HCT116 (cell line): ENCODE measurements around the gene IQSEC3. TPM values are rescaled to one million over a fixed set of nuclear protein-coding genes. Genes with fewer than 3 reads are reported as not detected.

ENCODE experiments used
- ATAC-seq: fragments of 200-7000 bp; cut with Tn5 transposase; 2 replicates; pipeline ENCODE4 v1.9.1; 2020; ENCODE audit warnings: mild to moderate bottlenecking, moderate library complexity
- BruUV-seq: library from RNA; stranded (reverse); fragments of 400-500 nt; replicated peaks from 2 replicates; lab custom pipeline; 2021; lab: Mats Ljungman, UMichigan
- CTCF ChIA-PET: fragments of 300-600 bp; sonication (Branson Sonifier 250); formaldehyde crosslinking; loops from one replicate; lab custom pipeline; 2021; ENCODE audit warnings: antibody characterized with exemption; lab: Charles Lee
- POLR2A ChIA-PET: fragments of 300-600, 350-600 bp; sonication (Branson Sonifier 250); formaldehyde crosslinking; loops from one replicate; lab custom pipeline; 2021; ENCODE audit warnings: antibody characterized with exemption; lab: Charles Lee
- RAD21 ChIA-PET, 2 experiments: fragments of 300-600 bp; sonication (Branson Sonifier 250); formaldehyde crosslinking; loops; one replicate each; lab custom pipeline; 2023; ENCODE audit warnings: low total read pairs in 2 of 2; ENCODE audit not compliant: uncharacterized antibody in 2 of 2, unreplicated experiment in 2 of 2, low non-redundant PET in 1 of 2; lab: Charles Lee
- DNase-seq: peaks from one replicate; pipeline ENCODE4 v3.0.0-alpha.2; 2010; ENCODE audit warnings: low read depth, low spot score
- H2AFZ ChIP-seq: fragments of 200-600 bp; shearing (Covaris generic), sonication (generic); 2 replicates; pipeline ENCODE4 v1.6.1; 2017; ENCODE audit warnings: low read depth, mixed run types, mixed read lengths, antibody characterized with exemption, low read length; ENCODE audit not compliant: poor library complexity, severe bottlenecking
- H3K27ac ChIP-seq: 2 replicates; pipeline ENCODE4 v1.5.1; 2012; ENCODE audit warnings: low read depth, low read length
- H3K27me3 ChIP-seq: fragments of 200-600 bp; sonication (generic); 2 replicates; pipeline ENCODE4 v1.6.1; 2016; ENCODE audit warnings: mixed run types, low read length, mixed read lengths; ENCODE audit not compliant: insufficient read depth
- H3K36me3 ChIP-seq, 2 experiments: fragments of 200-500 bp in 1 of 2; fragments of 200-600 bp in 1 of 2; sonication (Bioruptor generic) in 1 of 2; sonication (generic) in 1 of 2; 2 replicates each; pipeline versions ENCODE4 v1.5.1 to v1.6.1; 2014 to 2016; ENCODE audit warnings: low read length in 2 of 2, inconsistent platforms in 1 of 2, mixed read lengths in 1 of 2, mixed run types in 1 of 2; ENCODE audit not compliant: insufficient read depth in 2 of 2, control insufficient read depth in 1 of 2
- H3K4me1 ChIP-seq, 2 experiments: fragments of 200-600 bp in 1 of 2; sonication (generic) in 1 of 2; 2 replicates each; pipeline versions ENCODE4 v1.5.1 to v1.6.1; 2012 to 2017; ENCODE audit warnings: low read length in 2 of 2, inconsistent platforms in 1 of 2, mild to moderate bottlenecking in 1 of 2, mixed read lengths in 1 of 2, mixed run types in 1 of 2, moderate library complexity in 1 of 2; ENCODE audit not compliant: insufficient read depth in 2 of 2, control insufficient read depth in 1 of 2
- H3K4me2 ChIP-seq: fragments of 200-600 bp; sonication (generic); 2 replicates; pipeline ENCODE4 v1.6.1; 2017; ENCODE audit warnings: mixed run types, low read length, mixed read lengths
- H3K4me3 ChIP-seq, 2 experiments: fragments of 200-600 bp in 1 of 2; sonication (generic) in 1 of 2; replicated peaks in 1 of 2; 2 replicates each; pipeline ENCODE4 v1.5.1; 2011 to 2016; ENCODE audit warnings: low read length in 2 of 2, control low read depth in 1 of 2, low read depth in 1 of 2, mild to moderate bottlenecking in 1 of 2, mixed read lengths in 1 of 2, mixed run types in 1 of 2
- H3K79me2 ChIP-seq: fragments of 200-600 bp; sonication (generic); 2 replicates; pipeline ENCODE4 v1.6.1; 2017; ENCODE audit warnings: mild to moderate bottlenecking, mixed run types, low read length, moderate library complexity, mixed read lengths; ENCODE audit not compliant: insufficient read depth
- H3K9ac ChIP-seq: fragments of 200-600 bp; sonication (generic); 2 replicates; pipeline ENCODE4 v1.6.1; 2016; ENCODE audit warnings: low read length, mixed read lengths
- H3K9me2 ChIP-seq: fragments of 200-600 bp; sonication (generic), shearing (Covaris generic); 2 replicates; pipeline ENCODE4 v1.6.1; 2017; ENCODE audit warnings: mixed run types, mild to moderate bottlenecking, moderate library complexity; ENCODE audit not compliant: insufficient read depth
- H3K9me3 ChIP-seq, 2 experiments: fragments of 200-500 bp in 1 of 2; fragments of 200-600 bp in 1 of 2; sonication (Bioruptor generic) in 1 of 2; sonication (generic) in 1 of 2; 2 replicates each; pipeline ENCODE4 v1.6.1; 2014 to 2017; ENCODE audit warnings: low read length in 2 of 2, mixed read lengths in 2 of 2, inconsistent platforms in 1 of 2, low read depth in 1 of 2, mild to moderate bottlenecking in 1 of 2, mixed run types in 1 of 2, moderate library complexity in 1 of 2; ENCODE audit not compliant: control insufficient read depth in 1 of 2, insufficient read depth in 1 of 2
- H4K20me1 ChIP-seq: fragments of 200-600 bp; sonication (generic), shearing (Covaris generic); 2 replicates; pipeline ENCODE4 v1.6.1; 2017; ENCODE audit warnings: mixed run types, mild to moderate bottlenecking, moderate library complexity; ENCODE audit not compliant: insufficient read depth
- ATF3 ChIP-seq: IDR thresholded peaks from 2 replicates; pipeline ENCODE4 v1.6.1; 2012
- CBX3 ChIP-seq: IDR thresholded peaks from 2 replicates; pipeline ENCODE4 v1.6.1; 2012; ENCODE audit warnings: low read depth
- CEBPB ChIP-seq: IDR thresholded peaks from 2 replicates; pipeline ENCODE4 v1.6.1; 2012; ENCODE audit warnings: low read depth
- CTCF ChIP-seq, 3 experiments: fragments of 200-600 bp in 1 of 3; sonication (generic) in 1 of 3; IDR thresholded peaks in 2 of 3; conservative IDR thresholded peaks in 1 of 3; 2 replicates each; pipeline ENCODE4 v1.5.1; 2012 to 2017; ENCODE audit warnings: low read depth in 2 of 3, low read length in 2 of 3, antibody characterized with exemption in 1 of 3, borderline replicate concordance in 1 of 3, control low read depth in 1 of 3, mild to moderate bottlenecking in 1 of 3, mixed read lengths in 1 of 3, mixed run types in 1 of 3, moderate library complexity in 1 of 3; ENCODE audit not compliant: insufficient read depth in 1 of 3
- EGR1 ChIP-seq: IDR thresholded peaks from 2 replicates; pipeline ENCODE4 v1.6.1; 2012; ENCODE audit warnings: low read depth
- ELF1 ChIP-seq: IDR thresholded peaks from 2 replicates; pipeline ENCODE4 v1.6.1; 2012; ENCODE audit warnings: low read depth, borderline replicate concordance
- EZH2phosphoT487 ChIP-seq: fragments of 200-600 bp; IDR thresholded peaks from 2 replicates; pipeline ENCODE4 v1.6.1; 2018; ENCODE audit warnings: antibody characterized with exemption, borderline replicate concordance
- FOSL1 ChIP-seq: IDR thresholded peaks from 2 replicates; pipeline ENCODE4 v1.6.1; 2012; ENCODE audit warnings: low read depth
- JUND ChIP-seq: IDR thresholded peaks from 2 replicates; pipeline ENCODE4 v1.6.1; 2012
- MAX ChIP-seq: IDR thresholded peaks from 2 replicates; pipeline ENCODE4 v1.6.1; 2012
- POLR2A ChIP-seq: IDR thresholded peaks from 2 replicates; pipeline ENCODE4 v1.7.0; 2011; ENCODE audit warnings: borderline replicate concordance; ENCODE audit not compliant: insufficient read depth, insufficient read length; ENCODE audit errors: extremely low read depth
- POLR2AphosphoS5 ChIP-seq: IDR thresholded peaks from 2 replicates; pipeline ENCODE4 v1.6.1; 2011; ENCODE audit warnings: mild to moderate bottlenecking, low read depth, low read length, moderate library complexity
- REST ChIP-seq: IDR thresholded peaks from 2 replicates; pipeline ENCODE4 v1.6.1; 2012; ENCODE audit warnings: low read depth
- SP1 ChIP-seq: IDR thresholded peaks from 2 replicates; pipeline ENCODE4 v1.6.1; 2012; ENCODE audit warnings: low read depth
- YY1 ChIP-seq: IDR thresholded peaks from 2 replicates; pipeline ENCODE4 v1.6.1; 2011; ENCODE audit warnings: low read length, low read depth, moderate library complexity, mild to moderate bottlenecking; ENCODE audit not compliant: insufficient replicate concordance; ENCODE audit errors: extremely low read depth
- ZBTB33 ChIP-seq: IDR thresholded peaks from 2 replicates; pipeline ENCODE4 v1.6.1; 2011; ENCODE audit warnings: mild to moderate bottlenecking, low read length, moderate library complexity; ENCODE audit not compliant: insufficient replicate concordance; ENCODE audit errors: extremely low read depth
- ZFX ChIP-seq: fragments of 450-650 bp; IDR thresholded peaks from 2 replicates; pipeline ENCODE4 v1.6.1; 2017
- intact Hi-C: fragments of 100-400 bp; cut with micrococcal nuclease; formaldehyde crosslinking; loops from 2 replicates; pipeline ENCODE4 v1.10.0; 2022
- total RNA-seq: library from RNA; stranded (reverse); gene quantifications from one replicate; pipeline ENCODE4 v1.2.1, GENCODE V29; 2021; ENCODE audit not compliant: unreplicated experiment

IQSEC3 gene
- total RNA-seq, 1 experiment from 2014 or later = not detected

GRCh38 chr12:179885-180284 is 113.3 kb downstream of the IQSEC3 start:
- Histone ChIP-seq H3K9me2 (no peaks in the 10 kb centered on the region), H3K9ac (no peak overlapping the region), H3K4me2 (no peak overlapping the region), H3K79me2 (no peaks in the 10 kb centered on the region), H3K27me3 (no peaks in the 10 kb centered on the region), H3K9me3 (no peaks in the 10 kb centered on the region), H3K4me1 (peaks cover 9 to 55% of the 10 kb centered on the region in 2 experiments; a peak in 3 of 4 replicates), H3K27ac (no peak overlapping the region), H3K4me3 (no peak overlapping the region), H3K36me3 (no peaks in the 10 kb centered on the region), H2AFZ (no peak overlapping the region), H4K20me1 (no peaks in the 10 kb centered on the region)
- no peak for ATAC-seq
- no TSS peak for BruUV-seq
- TF ChIP-seq ELF1 = no peak
- TF ChIP-seq EGR1 = no peak
- no peak for TF ChIP-seq EZH2phosphoT487
- TF ChIP-seq ZBTB33 = no peak
- no peak for TF ChIP-seq JUND
- TF ChIP-seq REST = no peak
- TF ChIP-seq YY1 = no peak
- no peak for TF ChIP-seq CEBPB
- no peak for TF ChIP-seq FOSL1
- no peak for TF ChIP-seq CBX3
- no peak for TF ChIP-seq POLR2A
- no peak for TF ChIP-seq ATF3
- TF ChIP-seq ZFX = no peak
- TF ChIP-seq POLR2AphosphoS5 = no peak
- no peak for TF ChIP-seq SP1
- no peak for TF ChIP-seq CTCF (IDR thresholded peaks at IDR 0.05 in 2 of 3, conservative IDR thresholded peaks at IDR 0.05 in 1 of 3; ENCODE audit: borderline replicate concordance in 1 of 3, insufficient read depth in 1 of 3, low read depth in 2 of 3, low read length in 2 of 3)
- TF ChIP-seq MAX = no peak
- RAD21 ChIA-PET = no interaction called here
- DNase-seq = no peak
- CTCF ChIA-PET = interaction anchor here (0.5 kb wide), 1 partner anchor 178 kb away, joined by 4 read pairs; no protein-coding TSS in a partner anchor
- POLR2A ChIA-PET = no interaction called here
- intact Hi-C loops = no loop called here
